OCI-LY7 (cell line): Measurements from ENCODE around the gene ZFYVE28. TPM values are rescaled to one million over a fixed set of nuclear protein-coding genes. Genes with fewer than 3 reads are reported as not detected.

Experiments
- BruUV-seq: library from RNA; stranded (reverse); fragments of 400-500 nt; replicated peaks from 2 replicates; lab custom pipeline; 2021; lab: Mats Ljungman, UMichigan
- CTCF ChIA-PET: fragments of 300-600 bp; sonication (Branson Sonifier 250); formaldehyde crosslinking; loops from one replicate; lab custom pipeline; 2022; ENCODE audit warnings: antibody characterized with exemption; ENCODE audit not compliant: unreplicated experiment; lab: Charles Lee
- POLR2A ChIA-PET: fragments of 300-600 bp; sonication (Branson Sonifier 250); formaldehyde crosslinking; loops from one replicate; lab custom pipeline; 2022; ENCODE audit warnings: antibody characterized with exemption; lab: Charles Lee
- DNase-seq: peaks from one replicate; pipeline ENCODE4 v3.0.0-alpha.2; 2015; ENCODE audit warnings: low spot score
- H2AFZ ChIP-seq: fragments of 200-600 bp; sonication (generic), shearing (Covaris generic); 2 replicates; pipeline ENCODE4 v1.6.1; 2014; ENCODE audit warnings: mild to moderate bottlenecking, antibody characterized with exemption, low read length, moderate library complexity
- H3K27ac ChIP-seq: fragments of 200-600 bp; sonication (generic); 2 replicates; pipeline ENCODE4 v1.5.1; 2014; ENCODE audit warnings: mixed run types, low read depth, mild to moderate bottlenecking, moderate library complexity, low read length, inconsistent platforms; ENCODE audit not compliant: poor library complexity, severe bottlenecking
- H3K36me3 ChIP-seq: fragments of 200-600 bp; sonication (generic); 2 replicates; pipeline ENCODE4 v1.6.1; 2014; ENCODE audit warnings: mild to moderate bottlenecking, antibody characterized with exemption, low read length, moderate library complexity, mixed read lengths; ENCODE audit not compliant: insufficient read depth
- H3K4me1 ChIP-seq: fragments of 200-600 bp; sonication (generic); 2 replicates; pipeline ENCODE4 v1.5.1; 2014; ENCODE audit warnings: mild to moderate bottlenecking, low read length; ENCODE audit not compliant: insufficient read depth, poor library complexity, severe bottlenecking
- H3K4me2 ChIP-seq: fragments of 200-600 bp; sonication (generic); 2 replicates; pipeline ENCODE4 v1.6.1; 2014; ENCODE audit warnings: mild to moderate bottlenecking, low read length
- H3K4me3 ChIP-seq: fragments of 200-600 bp; sonication (generic); 2 replicates; pipeline ENCODE4 v1.5.1; 2014; ENCODE audit warnings: mild to moderate bottlenecking, low read depth, low read length; ENCODE audit not compliant: poor library complexity, severe bottlenecking
- H3K79me2 ChIP-seq: fragments of 200-600 bp; sonication (generic); 2 replicates; pipeline ENCODE4 v1.6.1; 2016; ENCODE audit warnings: low read depth, mild to moderate bottlenecking, low read length, moderate library complexity, mixed read lengths; ENCODE audit not compliant: insufficient read depth
- H3K9me2 ChIP-seq: fragments of 200-600 bp; sonication (generic); 2 replicates; pipeline ENCODE4 v1.6.1; 2016; ENCODE audit warnings: mild to moderate bottlenecking, low read length, mixed read lengths; ENCODE audit not compliant: insufficient read depth
- H3K9me3 ChIP-seq: fragments of 200-600 bp; sonication (generic); 2 replicates; pipeline ENCODE4 v1.6.1; 2014; ENCODE audit warnings: mild to moderate bottlenecking, mixed run types, low read length, mixed read lengths
- H4K20me1 ChIP-seq: fragments of 200-600 bp; sonication (generic); 2 replicates; pipeline ENCODE4 v1.6.1; 2014; ENCODE audit warnings: mild to moderate bottlenecking, antibody characterized with exemption, low read length, moderate library complexity, mixed read lengths; ENCODE audit not compliant: insufficient read depth
- CTCF ChIP-seq: fragments of 200-600 bp; sonication (generic); conservative IDR thresholded peaks from 2 replicates; pipeline ENCODE4 v1.5.1; 2014; ENCODE audit warnings: mild to moderate bottlenecking, antibody characterized with exemption, low read length, moderate library complexity, mixed read lengths
- EZH2phosphoT487 ChIP-seq: fragments of 200-600 bp; sonication (generic); IDR thresholded peaks from 2 replicates; pipeline ENCODE4 v1.6.1; 2018; ENCODE audit warnings: low read depth, borderline replicate concordance, mild to moderate bottlenecking, mixed run types, antibody characterized with exemption, low read length, moderate library complexity, mixed read lengths
- intact Hi-C: fragments of 100-400 bp; cut with micrococcal nuclease; formaldehyde crosslinking; loops from one replicate; pipeline ENCODE4 v1.10.0; 2022; ENCODE audit not compliant: unreplicated experiment
- total RNA-seq, 2 experiments: library from RNA; depleted of rRNA in 1 of 2; stranded (reverse); fragments of >200 nt in 1 of 2; shearing (Covaris generic) in 1 of 2; gene quantifications; 2 replicates each; pipeline ENCODE4 v1.2.3, GENCODE V29; 2014 to 2022

ZFYVE28 gene
- total RNA-seq, 2 experiments from 2014 or later, result 0.32 TPM; not detected in 1

GRCh38 chr4:2395038-2395437 lies 23.4 kb downstream of the ZFYVE28 start:
- Histone ChIP-seq H3K9me2 (no peaks in the 10 kb centered on the region), H3K4me1 (peaks cover 24% of the 10 kb centered on the region), H2AFZ (no peak overlapping the region), H3K9me3 (no peaks in the 10 kb centered on the region), H3K4me3 (no peak overlapping the region), H3K79me2 (no peaks in the 10 kb centered on the region), H3K4me2 (no peak overlapping the region), H3K36me3 (no peaks in the 10 kb centered on the region), H4K20me1 (no peaks in the 10 kb centered on the region), H3K27ac (no peak overlapping the region)
- intact Hi-C loops, result no loop called here
- no TSS peak for BruUV-seq
- POLR2A ChIA-PET, result no interaction called here
- DNase-seq, result no peak
- TF ChIP-seq CTCF (no peak), EZH2phosphoT487 (no peak)
- CTCF ChIA-PET, result no interaction called here

GRCh38 chr4:2394528-2394927 lies 23.9 kb downstream of the ZFYVE28 start:
- BruUV-seq, result no TSS peak
- Histone ChIP-seq H3K4me3 (no peak overlapping the region), H3K27ac (no peak overlapping the region), H3K36me3 (no peaks in the 10 kb centered on the region), H3K9me2 (no peaks in the 10 kb centered on the region), H4K20me1 (no peaks in the 10 kb centered on the region), H3K4me1 (peaks cover 24% of the 10 kb centered on the region), H3K4me2 (no peak overlapping the region), H3K9me3 (no peaks in the 10 kb centered on the region), H2AFZ (no peak overlapping the region), H3K79me2 (no peaks in the 10 kb centered on the region)
- TF ChIP-seq EZH2phosphoT487, result no peak
- TF ChIP-seq CTCF, result no peak
- intact Hi-C loops, result no loop called here
- ChIA-PET POLR2A (no interaction called here), CTCF (no interaction called here)
- no peak for DNase-seq
